Panc1 (cell line): ENCODE data around the gene NGB. TPM values are rescaled to one million over a fixed set of nuclear protein-coding genes. Genes with fewer than 3 reads are reported as not detected.

ENCODE experiments used
- ATAC-seq: fragments of 200-7000 bp; cut with Tn5 transposase; 2 replicates; pipeline ENCODE4 v1.9.1; 2020; ENCODE audit warnings: mild to moderate bottlenecking, moderate library complexity
- BruUV-seq: library from RNA; stranded (reverse); fragments of 400-500 nt; replicated peaks from 2 replicates; lab custom pipeline; 2021; lab: Mats Ljungman, UMichigan
- CTCF ChIA-PET: fragments of 300-600 bp; sonication (Branson Sonifier 250); formaldehyde crosslinking; loops from one replicate; lab custom pipeline; 2022; ENCODE audit warnings: antibody characterized with exemption; lab: Charles Lee
- POLR2A ChIA-PET: fragments of 300-600 bp; sonication (Branson Sonifier 250); formaldehyde crosslinking; loops from one replicate; lab custom pipeline; 2022; ENCODE audit warnings: antibody characterized with exemption; lab: Charles Lee
- DNase-seq: peaks from one replicate; pipeline ENCODE4 v3.0.0-alpha.2; 2010; ENCODE audit warnings: low read depth, low spot score
- H3K27ac ChIP-seq: 2 replicates; pipeline ENCODE4 v1.5.1; 2011; ENCODE audit warnings: mild to moderate bottlenecking, low read length, inconsistent platforms
- H3K27me3 ChIP-seq: fragments of 200-500 bp; sonication (Bioruptor generic); 2 replicates; pipeline ENCODE4 v1.6.0; 2014; ENCODE audit warnings: low read length, inconsistent platforms; ENCODE audit not compliant: control insufficient read depth, insufficient read depth
- H3K36me3 ChIP-seq: fragments of 200-500 bp; sonication (Bioruptor generic); 2 replicates; pipeline ENCODE4 v1.5.1; 2014; ENCODE audit warnings: inconsistent platforms, mild to moderate bottlenecking, low read length, moderate library complexity; ENCODE audit not compliant: control insufficient read depth, insufficient read depth
- H3K4me1 ChIP-seq: 2 replicates; pipeline ENCODE4 v1.5.1; 2011; ENCODE audit warnings: inconsistent platforms, mild to moderate bottlenecking, low read length, moderate library complexity; ENCODE audit not compliant: control insufficient read depth, insufficient read depth
- H3K4me3 ChIP-seq, 2 experiments: 2 replicates each; pipeline ENCODE4 v1.5.1; 2011 to 2012; ENCODE audit warnings: low read depth in 2 of 2, low read length in 2 of 2, mild to moderate bottlenecking in 2 of 2, inconsistent platforms in 1 of 2, moderate library complexity in 1 of 2
- H3K9me3 ChIP-seq: fragments of 200-500 bp; sonication (Bioruptor generic); 2 replicates; pipeline ENCODE4 v1.5.1; 2014; ENCODE audit warnings: low read depth, mild to moderate bottlenecking, inconsistent platforms, low read length, moderate library complexity; ENCODE audit not compliant: control insufficient read depth, insufficient read depth
- CTCF ChIP-seq: fragments of 450-650 bp; IDR thresholded peaks from 2 replicates; pipeline ENCODE4 v1.5.1; 2017; ENCODE audit warnings: mild to moderate bottlenecking
- POLR2AphosphoS5 ChIP-seq: IDR thresholded peaks from 2 replicates; pipeline ENCODE4 v1.6.1; 2012; ENCODE audit warnings: mild to moderate bottlenecking, low read depth, low read length, moderate library complexity
- REST ChIP-seq, 2 experiments: IDR thresholded peaks; 2 replicates each; pipeline ENCODE4 v1.6.1; 2011 to 2012; ENCODE audit warnings: low read depth in 2 of 2, control low read depth in 1 of 2, low read length in 1 of 2, mild to moderate bottlenecking in 1 of 2, moderate library complexity in 1 of 2; ENCODE audit not compliant: insufficient read depth in 1 of 2
- SIN3A ChIP-seq: IDR thresholded peaks from 2 replicates; pipeline ENCODE4 v1.6.1; 2012; ENCODE audit warnings: low read depth, mild to moderate bottlenecking, low read length, moderate library complexity, borderline replicate concordance; ENCODE audit not compliant: insufficient read depth
- TCF7L2 ChIP-seq: IDR thresholded peaks from 2 replicates; pipeline ENCODE4 v1.6.1; 2011; ENCODE audit warnings: mild to moderate bottlenecking, low read depth, low read length, inconsistent platforms
- in situ Hi-C: cut with HindIII; loops from 2 replicates; pipeline ENCODE4 v1.10.0; 2016; ENCODE audit warnings: low sequenced_read_pairs, low pct_unique_long_range_greater_than_20kb
- intact Hi-C: fragments of 100-400 bp; cut with micrococcal nuclease; formaldehyde crosslinking; loops from one replicate; pipeline ENCODE4 v1.10.0; 2022; ENCODE audit not compliant: unreplicated experiment
- total RNA-seq: library from RNA; stranded (reverse); gene quantifications from one replicate; pipeline ENCODE4 v1.2.1, GENCODE V29; 2021; ENCODE audit not compliant: unreplicated experiment

NGB gene
- total RNA-seq, 1 experiment from 2014 or later: not detected

GRCh38 chr14:77311217-77311616 lies 40.2 kb upstream of the NGB start:
- ChIA-PET POLR2A (no interaction called here), CTCF (no interaction called here)
- intact Hi-C loops (no loop called here), in situ Hi-C loops (no loop called here)
- no TSS peak for BruUV-seq
- no peak overlapping the region for H3K27ac ChIP-seq
- H3K36me3 ChIP-seq: no peaks in the 10 kb centered on the region
- ATAC-seq (no peak), DNase-seq (no peak)
- H3K4me1 ChIP-seq: peaks cover 34% of the 10 kb centered on the region
- no peak overlapping the region for H3K4me3 ChIP-seq
- H3K9me3 ChIP-seq: no peaks in the 10 kb centered on the region
- H3K27me3 ChIP-seq: no peaks in the 10 kb centered on the region
- TF ChIP-seq POLR2AphosphoS5: no peak
- no peak for TF ChIP-seq SIN3A
- no peak for TF ChIP-seq TCF7L2
- TF ChIP-seq CTCF: no peak
- no peak for TF ChIP-seq REST (IDR thresholded peaks at IDR 0.05; ENCODE audit: insufficient read depth in 1 of 2, low read depth in 2 of 2, low read length in 1 of 2)

GRCh38 chr14:77310026-77310425 lies 39.0 kb upstream of the NGB start:
- Histone ChIP-seq H3K36me3 (no peaks in the 10 kb centered on the region), H3K9me3 (no peaks in the 10 kb centered on the region), H3K4me1 (peaks cover 29% of the 10 kb centered on the region), H3K4me3 (no peak overlapping the region), H3K27me3 (no peaks in the 10 kb centered on the region), H3K27ac (no peak overlapping the region)
- TF ChIP-seq CTCF (no peak), TCF7L2 (no peak), POLR2AphosphoS5 (no peak)
- in situ Hi-C loops: no loop called here
- no TSS peak for BruUV-seq
- ChIA-PET CTCF (no interaction called here), POLR2A (no interaction called here)
- no peak for DNase-seq
- ATAC-seq: no peak
- intact Hi-C loops: no loop called here
